PC-3 (cell line): Measurements from ENCODE around the gene MAST4. TPM values are rescaled to one million over a fixed set of nuclear protein-coding genes. Genes with fewer than 3 reads are reported as not detected.

ENCODE experiments used
- ATAC-seq: fragments of 200-7000 bp; cut with Tn5 transposase; 2 replicates; pipeline ENCODE4 v1.9.1; 2020; ENCODE audit warnings: mild to moderate bottlenecking, moderate library complexity
- BruUV-seq: library from RNA; stranded (reverse); fragments of 400-500 nt; replicated peaks from 2 replicates; lab custom pipeline; 2021; lab: Mats Ljungman, UMichigan
- CTCF ChIA-PET: fragments of 300-600 bp; sonication (Branson Sonifier 250); formaldehyde crosslinking; loops from one replicate; lab custom pipeline; 2022; ENCODE audit warnings: antibody characterized with exemption; lab: Charles Lee
- POLR2A ChIA-PET: fragments of 300-600 bp; sonication (Branson Sonifier 250); formaldehyde crosslinking; loops from one replicate; lab custom pipeline; 2022; ENCODE audit warnings: antibody characterized with exemption; ENCODE audit not compliant: unreplicated experiment; lab: Charles Lee
- DNase-seq: peaks from one replicate; pipeline ENCODE4 v3.0.0-alpha.2; 2015
- H2AFZ ChIP-seq: fragments of 300-600 bp; sonication (generic); 2 replicates; pipeline ENCODE4 v1.6.0; 2016; ENCODE audit warnings: antibody characterized with exemption, low read length
- H3F3A ChIP-seq: fragments of 300-600 bp; sonication (generic); one replicate; pipeline ENCODE4 v1.6.0; 2017; ENCODE audit warnings: antibody characterized with exemption, low read length, control low read depth, mild to moderate bottlenecking; ENCODE audit not compliant: unreplicated experiment
- H3K27ac ChIP-seq: fragments of 300-600 bp; sonication (generic); 2 replicates; pipeline ENCODE4 v1.5.1; 2016; ENCODE audit warnings: mild to moderate bottlenecking, low read length
- H3K27me3 ChIP-seq: fragments of 300-600 bp; sonication (generic); 2 replicates; pipeline ENCODE4 v1.6.1; 2016; ENCODE audit warnings: low read length, mixed read lengths
- H3K36me3 ChIP-seq: fragments of 300-600 bp; sonication (generic); 2 replicates; pipeline ENCODE4 v1.6.1; 2016; ENCODE audit warnings: low read depth, mixed run types, low read length, mixed read lengths
- H3K4me1 ChIP-seq: fragments of 300-600 bp; sonication (generic); 2 replicates; pipeline ENCODE4 v1.5.1; 2016; ENCODE audit warnings: low read length; ENCODE audit not compliant: insufficient read depth
- H3K4me2 ChIP-seq: fragments of 300-600 bp; sonication (generic); 2 replicates; pipeline ENCODE4 v1.6.0; 2016; ENCODE audit warnings: low read length
- H3K4me3 ChIP-seq: fragments of 300-600 bp; sonication (generic); 2 replicates; pipeline ENCODE4 v1.5.1; 2016; ENCODE audit warnings: mild to moderate bottlenecking, low read length, mixed read lengths
- H3K79me2 ChIP-seq: fragments of 300-600 bp; sonication (generic); 2 replicates; pipeline ENCODE4 v1.6.1; 2017; ENCODE audit warnings: low read length, mixed read lengths
- H3K9ac ChIP-seq: fragments of 300-600 bp; sonication (generic); 2 replicates; pipeline ENCODE4 v1.6.0; 2016; ENCODE audit warnings: mild to moderate bottlenecking, low read length
- H3K9me2 ChIP-seq: fragments of 300-600 bp; sonication (generic); replicated peaks from 2 replicates; pipeline ENCODE4 v1.6.1; 2016; ENCODE audit warnings: mixed run types, low read length, mixed read lengths
- H3K9me3 ChIP-seq: fragments of 300-600 bp; sonication (generic); 2 replicates; pipeline ENCODE4 v1.6.1; 2016; ENCODE audit warnings: low read length, mixed read lengths
- H4K20me1 ChIP-seq: fragments of 300-600 bp; sonication (generic); 2 replicates; pipeline ENCODE4 v1.6.1; 2016; ENCODE audit warnings: low read length, mixed read lengths
- CTCF ChIP-seq: fragments of 300-600 bp; sonication (generic); conservative IDR thresholded peaks from 2 replicates; pipeline ENCODE4 v1.5.1; 2017; ENCODE audit warnings: antibody characterized with exemption, low read depth, mild to moderate bottlenecking, low read length
- EZH2 ChIP-seq: fragments of 300-600 bp; sonication (generic); IDR thresholded peaks from one replicate; pipeline ENCODE4 v1.6.1; 2017; ENCODE audit warnings: antibody characterized with exemption, mild to moderate bottlenecking, low read length; ENCODE audit not compliant: unreplicated experiment
- EZH2phosphoT487 ChIP-seq: fragments of 300-600 bp; sonication (generic); IDR thresholded peaks from 2 replicates; pipeline ENCODE4 v1.6.1; 2018; ENCODE audit warnings: mild to moderate bottlenecking, antibody characterized with exemption, low read length, borderline replicate concordance
- intact Hi-C: fragments of 100-400 bp; cut with micrococcal nuclease; formaldehyde crosslinking; loops from 2 replicates; pipeline ENCODE4 v1.9.0; 2023
- total RNA-seq: library from RNA; depleted of rRNA; stranded (reverse); fragments of >200 nt; gene quantifications from 2 replicates; pipeline ENCODE4 v1.2.3, GENCODE V29; 2014

MAST4 gene
- total RNA-seq, 1 experiment from 2014 or later: 7.9 TPM

- Histone ChIP-seq H3K9me3 (no peaks in the 10 kb centered on the region), H3K36me3 (no peaks in the 10 kb centered on the region), H3F3A (no peaks in the 10 kb centered on the region), H3K4me1 (no peaks in the 10 kb centered on the region), H3K27me3 (no peaks in the 10 kb centered on the region), H3K4me3 (no peak overlapping the region), H3K9me2 (no peaks in the 10 kb centered on the region), H3K4me2 (no peak overlapping the region), H3K27ac (no peak overlapping the region), H2AFZ (no peak overlapping the region), H3K79me2 (no peaks in the 10 kb centered on the region), H4K20me1 (no peaks in the 10 kb centered on the region), H3K9ac (no peak overlapping the region)
- TF ChIP-seq EZH2 (no peak), EZH2phosphoT487 (no peak), CTCF (no peak)
- CTCF ChIA-PET: no interaction called here
- POLR2A ChIA-PET: no interaction called here
- intact Hi-C loops: no loop called here
- no TSS peak for BruUV-seq
- ATAC-seq (no peak), DNase-seq (no peak)
Measured at GRCh38 chr5:66724349-66725139, 128.4 kb downstream of the MAST4 start.

GRCh38 chr5:66727630-66728029 lies 131.4 kb downstream of the MAST4 start:
- CTCF ChIA-PET: no interaction called here

More at GRCh38 chr5:66727630-66728029, 131.4 kb downstream of the MAST4 start:
- Histone ChIP-seq H3F3A (no peaks in the 10 kb centered on the region), H3K4me3 (no peak overlapping the region), H3K9ac (no peak overlapping the region), H3K4me2 (no peak overlapping the region), H3K79me2 (no peaks in the 10 kb centered on the region), H3K36me3 (no peaks in the 10 kb centered on the region), H3K27me3 (no peaks in the 10 kb centered on the region), H3K9me3 (no peaks in the 10 kb centered on the region), H3K9me2 (no peaks in the 10 kb centered on the region), H2AFZ (no peak overlapping the region), H4K20me1 (no peaks in the 10 kb centered on the region), H3K27ac (no peak overlapping the region), H3K4me1 (no peaks in the 10 kb centered on the region)
- TF ChIP-seq EZH2phosphoT487 (no peak), EZH2 (no peak), CTCF (no peak)
- intact Hi-C loops: no loop called here
- POLR2A ChIA-PET: no interaction called here
- BruUV-seq: no TSS peak
- no peak for ATAC-seq
- DNase-seq: no peak
